ENCODE measurements around the gene RGP1. TPM values are rescaled to one million over a fixed set of nuclear protein-coding genes. Genes with fewer than 3 reads are reported as not detected.

Gene RGP1
- total and polyA plus RNA-seq, 3 donors from 2014 or later = 21.1 to 23.9 (median 21.4) TPM

- Histone ChIP-seq H3K4me3 (no peak overlapping the region), H3K27ac (no peak overlapping the region), H3K4me1 (peaks cover 11% of the 10 kb centered on the region), H3K27me3 (no peaks in the 10 kb centered on the region), H3K36me3 (ENCODE audit: low read depth, missing control alignments) (no peaks in the 10 kb centered on the region), H3K9me3 (no peaks in the 10 kb centered on the region)
- DNase-seq = no peak
- TF ChIP-seq, protein P1, sequence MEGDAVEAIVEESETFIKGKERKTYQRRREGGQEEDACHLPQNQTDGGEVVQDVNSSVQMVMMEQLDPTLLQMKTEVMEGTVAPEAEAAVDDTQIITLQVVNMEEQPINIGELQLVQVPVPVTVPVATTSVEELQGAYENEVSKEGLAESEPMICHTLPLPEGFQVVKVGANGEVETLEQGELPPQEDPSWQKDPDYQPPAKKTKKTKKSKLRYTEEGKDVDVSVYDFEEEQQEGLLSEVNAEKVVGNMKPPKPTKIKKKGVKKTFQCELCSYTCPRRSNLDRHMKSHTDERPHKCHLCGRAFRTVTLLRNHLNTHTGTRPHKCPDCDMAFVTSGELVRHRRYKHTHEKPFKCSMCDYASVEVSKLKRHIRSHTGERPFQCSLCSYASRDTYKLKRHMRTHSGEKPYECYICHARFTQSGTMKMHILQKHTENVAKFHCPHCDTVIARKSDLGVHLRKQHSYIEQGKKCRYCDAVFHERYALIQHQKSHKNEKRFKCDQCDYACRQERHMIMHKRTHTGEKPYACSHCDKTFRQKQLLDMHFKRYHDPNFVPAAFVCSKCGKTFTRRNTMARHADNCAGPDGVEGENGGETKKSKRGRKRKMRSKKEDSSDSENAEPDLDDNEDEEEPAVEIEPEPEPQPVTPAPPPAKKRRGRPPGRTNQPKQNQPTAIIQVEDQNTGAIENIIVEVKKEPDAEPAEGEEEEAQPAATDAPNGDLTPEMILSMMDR (IDR thresholded peaks at IDR 0.05) = no peak
- TF ChIP-seq POLR2A (IDR thresholded peaks at IDR 0.05) = no peak
- intact Hi-C loops (cut with DNase I; ENCODE audit: low total_unique reads) = no loop called here
- WGBS, 2 donors = 48 to 59% methylated on average over 3 of the region's 3 CpGs
Observed at GRCh38 chr9:35758475-35759050, 9.5 kb downstream of the RGP1 start.

GRCh38 chr9:35759795-35760194 lies 10.7 kb downstream of the RGP1 start:
- 91 to 97% methylated on average over 4 of the region's 4 CpGs for WGBS, 2 donors
- DNase-seq = no peak
- intact Hi-C loops (cut with DNase I; ENCODE audit: low total_unique reads) = no loop called here
- no peaks in the 10 kb centered on the region for H3K9me3 ChIP-seq
- H3K27me3 ChIP-seq = no peaks in the 10 kb centered on the region
- no peak overlapping the region for H3K27ac ChIP-seq
- TF ChIP-seq, protein P1 (IDR thresholded peaks at IDR 0.05) = no peak
- TF ChIP-seq POLR2A (IDR thresholded peaks at IDR 0.05) = no peak
- no peak overlapping the region for H3K4me3 ChIP-seq
- H3K36me3 ChIP-seq (ENCODE audit: low read depth, missing control alignments) = no peaks in the 10 kb centered on the region
- peaks cover 11% of the 10 kb centered on the region for H3K4me1 ChIP-seq

GRCh38 chr9:35760651-35761050 lies 11.6 kb downstream of the RGP1 start:
- no peaks in the 10 kb centered on the region for H3K9me3 ChIP-seq
- DNase-seq = no peak
- no peaks in the 10 kb centered on the region for H3K27me3 ChIP-seq
- peaks cover 11% of the 10 kb centered on the region for H3K4me1 ChIP-seq
- TF ChIP-seq, protein P1 (IDR thresholded peaks at IDR 0.05) = no peak
- no peak for TF ChIP-seq POLR2A (IDR thresholded peaks at IDR 0.05)
- H3K4me3 ChIP-seq = no peak overlapping the region
- no peaks in the 10 kb centered on the region for H3K36me3 ChIP-seq (ENCODE audit: low read depth, missing control alignments)
- intact Hi-C loops (cut with DNase I; ENCODE audit: low total_unique reads) = no loop called here
- WGBS, 2 donors = 76% methylated on average over 2 of the region's 2 CpGs
- H3K27ac ChIP-seq = no peak overlapping the region

DNA sequence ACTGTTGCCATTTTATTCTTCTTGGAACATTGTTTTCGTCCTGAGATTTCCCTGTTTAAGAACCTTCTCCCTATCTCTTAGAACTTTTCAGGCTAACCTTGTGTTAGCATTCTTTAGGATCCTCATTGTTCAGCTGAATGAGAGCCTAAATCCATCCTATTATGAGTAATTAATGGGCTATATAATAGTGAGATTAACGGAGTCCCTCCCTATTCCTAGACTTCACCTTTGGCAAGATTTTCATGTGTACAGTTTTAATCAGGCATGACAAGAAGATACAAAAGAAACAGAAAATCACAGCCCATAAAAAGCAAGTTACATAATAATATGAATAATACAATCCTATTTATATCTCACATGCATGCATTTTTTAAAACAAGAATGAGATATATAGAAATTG lies 14.1 kb downstream of the RGP1 start:
- H3K36me3 ChIP-seq (ENCODE audit: low read depth, missing control alignments) = no peaks in the 10 kb centered on the region
- no peaks in the 10 kb centered on the region for H3K27me3 ChIP-seq
- WGBS, 2 donors = 73 to 75% methylated on average over 2 of the region's 2 CpGs
- TF ChIP-seq, protein P1 (IDR thresholded peaks at IDR 0.05) = no peak
- no peak for TF ChIP-seq POLR2A (IDR thresholded peaks at IDR 0.05)
- H3K4me3 ChIP-seq = no peak overlapping the region
- H3K9me3 ChIP-seq = no peaks in the 10 kb centered on the region
- H3K27ac ChIP-seq = no peak overlapping the region
- no peak for DNase-seq
- H3K4me1 ChIP-seq = no peaks in the 10 kb centered on the region
- intact Hi-C loops (cut with DNase I; ENCODE audit: low total_unique reads) = no loop called here

- Histone ChIP-seq H3K9me3 (no peaks in the 10 kb centered on the region), H3K4me1 (no peaks in the 10 kb centered on the region), H3K27me3 (no peaks in the 10 kb centered on the region), H3K27ac (no peak overlapping the region), H3K36me3 (ENCODE audit: low read depth, missing control alignments) (no peaks in the 10 kb centered on the region), H3K4me3 (no peak overlapping the region)
- intact Hi-C loops (cut with DNase I; ENCODE audit: low total_unique reads) = no loop called here
- DNase-seq = no peak
- TF ChIP-seq POLR2A (IDR thresholded peaks at IDR 0.05) = no peak
- TF ChIP-seq, protein P1 (IDR thresholded peaks at IDR 0.05) = no peak
- WGBS, 2 donors = 92 to 95% methylated on average over 1 of the region's 1 CpG
Observed at GRCh38 chr9:35763803-35764202, 14.7 kb downstream of the RGP1 start.

Data from testis (tissue), 3 donors.